Endothelial cell of umbilical vein (primary cell): ENCODE results near the gene TLX1. TPM values are rescaled to one million over a fixed set of nuclear protein-coding genes. Genes with fewer than 3 reads are reported as not detected.

ENCODE experiments used
- BruUV-seq: library from RNA; stranded (reverse); fragments of 400-500 nt; replicated peaks from 2 replicates; lab custom pipeline; 2021; lab: Mats Ljungman, UMichigan
- CTCF ChIA-PET: fragments of 300-600, 350-600 bp; sonication (Branson Sonifier 250); formaldehyde crosslinking; loops from one replicate; lab custom pipeline; 2021; ENCODE audit warnings: antibody characterized with exemption, inconsistent platforms; lab: Charles Lee
- POLR2A ChIA-PET: fragments of 300-600, 350-600 bp; sonication (Branson Sonifier 250); formaldehyde crosslinking; loops from one replicate; lab custom pipeline; 2021; ENCODE audit warnings: antibody characterized with exemption, inconsistent platforms; lab: Charles Lee
- DNase-seq: peaks from one replicate; pipeline ENCODE4 v3.0.0-alpha.2; 2011; ENCODE audit warnings: low read depth, low spot score
- FAIRE-seq: peaks from 2 replicates; lab custom pipeline; 2011; peaks lifted over from hg19 to GRCh38; lab: Jason Lieb, UNC
- H2AFZ ChIP-seq: 2 replicates; pipeline ENCODE4 v1.6.0; 2012; ENCODE audit warnings: low read depth, low read length, control low read depth, inconsistent platforms
- H3K27ac ChIP-seq: 2 replicates; pipeline ENCODE4 v1.5.1; 2011; ENCODE audit warnings: low read depth, mild to moderate bottlenecking, control low read depth, low read length, moderate library complexity; ENCODE audit not compliant: insufficient read depth
- H3K27me3 ChIP-seq, 2 experiments: 2 replicates each; pipeline versions ENCODE4 v1.6.0 to v1.6.1; 2011; ENCODE audit warnings: low read length in 2 of 2, mixed read lengths in 1 of 2; ENCODE audit not compliant: control insufficient read depth in 2 of 2, insufficient read depth in 2 of 2
- H3K36me3 ChIP-seq, 2 experiments: 2 replicates in 1 of 2; 3 replicates in 1 of 2; pipeline ENCODE4 v1.5.1; 2011; ENCODE audit warnings: low read length in 2 of 2, mild to moderate bottlenecking in 1 of 2, moderate library complexity in 1 of 2; ENCODE audit not compliant: control insufficient read depth in 2 of 2, insufficient read depth in 2 of 2; ENCODE audit errors: extremely low read depth in 1 of 2
- H3K4me1 ChIP-seq: 3 replicates; pipeline ENCODE4 v1.5.1; 2011; ENCODE audit warnings: mild to moderate bottlenecking, low read length; ENCODE audit not compliant: control insufficient read depth, insufficient read depth; ENCODE audit errors: extremely low read depth
- H3K4me2 ChIP-seq: 2 replicates; pipeline ENCODE4 v1.6.1; 2011; ENCODE audit warnings: low read length, control low read depth, mixed read lengths; ENCODE audit not compliant: insufficient read depth
- H3K4me3 ChIP-seq, 3 experiments: fragments of 200-600 bp in 1 of 3; sonication (generic), shearing (Covaris generic) in 1 of 3; replicated peaks in 1 of 3; 2 replicates each; pipeline ENCODE4 v1.5.1; 2011 to 2016; ENCODE audit warnings: control low read depth in 3 of 3, low read length in 3 of 3, mild to moderate bottlenecking in 2 of 3, inconsistent platforms in 1 of 3, low read depth in 1 of 3, moderate library complexity in 1 of 3; ENCODE audit not compliant: insufficient read depth in 1 of 3
- H3K79me2 ChIP-seq: 2 replicates; pipeline ENCODE4 v1.6.0; 2012; ENCODE audit warnings: low read length, inconsistent platforms; ENCODE audit not compliant: control insufficient read depth, insufficient read depth
- H3K9ac ChIP-seq: replicated peaks from 2 replicates; pipeline ENCODE3; 2011; ENCODE audit warnings: low read length, control low read depth; ENCODE audit not compliant: insufficient read depth; ENCODE audit errors: extremely low read depth
- H3K9me1 ChIP-seq: replicated peaks from 3 replicates; pipeline ENCODE4 v1.6.0; 2011; ENCODE audit warnings: mild to moderate bottlenecking, low read length; ENCODE audit not compliant: control insufficient read depth, insufficient read depth; ENCODE audit errors: extremely low read depth
- H3K9me3 ChIP-seq: replicated peaks from 2 replicates; pipeline ENCODE4 v1.5.1; 2012; ENCODE audit warnings: low read length, inconsistent platforms; ENCODE audit not compliant: control insufficient read depth, insufficient read depth
- H4K20me1 ChIP-seq: replicated peaks from 2 replicates; pipeline ENCODE3; 2011; ENCODE audit warnings: mild to moderate bottlenecking, low read length; ENCODE audit not compliant: control insufficient read depth, insufficient read depth; ENCODE audit errors: extremely low read depth
- CTCF ChIP-seq, 2 donors: IDR thresholded peaks; 1 replicate in 1 of 2; 2 replicates in 1 of 2; pipeline ENCODE4 v1.5.1; 2011; ENCODE audit warnings: low read length in 2 of 2, mild to moderate bottlenecking in 2 of 2, moderate library complexity in 2 of 2, control low read depth in 1 of 2, inconsistent platforms in 1 of 2, low read depth in 1 of 2; ENCODE audit not compliant: insufficient read depth in 1 of 2; ENCODE audit errors: extremely low read depth in 1 of 2
- EZH2 ChIP-seq: IDR thresholded peaks from 2 replicates; pipeline ENCODE4 v1.6.1; 2012; ENCODE audit warnings: borderline replicate concordance, low read depth, mild to moderate bottlenecking, moderate library complexity, low read length, inconsistent platforms; ENCODE audit not compliant: severe bottlenecking
- FOS ChIP-seq: IDR thresholded peaks from 2 replicates; pipeline ENCODE4 v1.6.1; 2011; ENCODE audit warnings: mild to moderate bottlenecking, low read length, moderate library complexity, borderline replicate concordance; ENCODE audit not compliant: insufficient read depth
- GATA2 ChIP-seq: IDR thresholded peaks from 2 replicates; pipeline ENCODE4 v1.7.0; 2011; ENCODE audit warnings: low read depth, mild to moderate bottlenecking, moderate library complexity, mixed read lengths, low read length; ENCODE audit not compliant: insufficient read length, insufficient read depth
- JUN ChIP-seq: IDR thresholded peaks from 2 replicates; pipeline ENCODE4 v1.6.1; 2011; ENCODE audit warnings: borderline replicate concordance, low read depth; ENCODE audit not compliant: insufficient read length, insufficient read depth
- MAX ChIP-seq: IDR thresholded peaks from 2 replicates; pipeline ENCODE4 v1.6.1; 2011; ENCODE audit not compliant: insufficient read depth, insufficient read length
- MYC ChIP-seq: IDR thresholded peaks from one replicate; pipeline ENCODE4 v1.6.1; 2011; ENCODE audit warnings: mild to moderate bottlenecking, low read depth, low read length
- POLR2A ChIP-seq: IDR thresholded peaks from 2 replicates; pipeline ENCODE4 v1.6.1; 2012; ENCODE audit warnings: low read depth, mild to moderate bottlenecking, control low read depth, low read length
- POLR2AphosphoS5 ChIP-seq: IDR thresholded peaks from 2 replicates; pipeline ENCODE4 v1.6.1; 2012; ENCODE audit warnings: low read depth, mild to moderate bottlenecking, control low read depth, low read length, moderate library complexity; ENCODE audit not compliant: insufficient read depth
- dilution Hi-C: fragments of 300-500 bp; cut with MboI; formaldehyde crosslinking; loops from one replicate; pipeline ENCODE4 v1.15.0; 2019; ENCODE audit warnings: low sequenced_read_pairs; ENCODE audit not compliant: extremely low pct_ligation_motif_present
- intact Hi-C: fragments of 100-400 bp; cut with micrococcal nuclease; formaldehyde crosslinking; loops from one replicate; pipeline ENCODE4 v1.10.0; 2022
- polyA plus RNA-seq, 4 experiments: library from polyadenylated mRNA; depleted of rRNA in 3 of 4; stranded (reverse) in 3 of 4; unstranded in 1 of 4; fragments of >200 nt; gene quantifications; 2 replicates each; pipeline versions ENCODE4 v1.2.1 to v1.2.3, GENCODE V29; 2011 to 2012; ENCODE audit warnings: missing spikeins in 1 of 4
- total RNA-seq: library from RNA; stranded (reverse); gene quantifications from 2 replicates; pipeline ENCODE4 v1.2.3, GENCODE V29; 2021

Gene TLX1
- total and polyA plus RNA-seq, 2 donors (not counting 3 experiments of a cell fraction or from before 2014, with no cell fraction given) = not detected

GRCh38 chr10:101103430-101103829 lies 27.7 kb upstream of the TLX1 start:
- FAIRE-seq = no peak
- Histone ChIP-seq H3K4me3 (no peak overlapping the region), H3K9me3 (no peaks in the 10 kb centered on the region), H3K9ac (no peak overlapping the region), H3K79me2 (no peaks in the 10 kb centered on the region), H4K20me1 (no peaks in the 10 kb centered on the region), H3K4me2 (no peak overlapping the region), H2AFZ (no peak overlapping the region), H3K36me3 (no peaks in the 10 kb centered on the region), H3K27me3 (peaks cover 3 to 19% of the 10 kb centered on the region in 2 experiments), H3K4me1 (no peaks in the 10 kb centered on the region), H3K9me1 (no peaks in the 10 kb centered on the region), H3K27ac (no peak overlapping the region)
- ChIA-PET CTCF (interaction anchor here (0.8 to 2.9 kb wide), 4 partner anchors 8 to 39 kb away, joined by 3 to 16 read pairs (median 5); no protein-coding TSS in a partner anchor), POLR2A (no interaction called here)
- dilution Hi-C loops (no loop called here), intact Hi-C loops (no loop called here)
- BruUV-seq = no TSS peak
- no peak for DNase-seq
- TF ChIP-seq FOS = no peak
- no peak for TF ChIP-seq GATA2
- TF ChIP-seq MYC = no peak
- TF ChIP-seq POLR2A = no peak
- TF ChIP-seq EZH2 = no peak
- TF ChIP-seq POLR2AphosphoS5 = no peak
- no peak for TF ChIP-seq MAX
- TF ChIP-seq JUN = no peak
- no peak for TF ChIP-seq CTCF (IDR thresholded peaks at IDR 0.05; ENCODE audit: extremely low read depth in 1 of 2, insufficient read depth in 1 of 2, low read depth in 1 of 2, low read length in 2 of 2)
